GM18907 (cell line): ENCODE results near the gene UNKL.
"Not testable (repeated sequence)": the region's sequence is repeated elsewhere in the genome, so short reads cannot be mapped to it uniquely, and the experiment has no call there.

Experiments used
- ATAC-seq: cut with Tn5 transposase; IDR thresholded peaks from one replicate; pipeline ENCODE4 v1.9.1; 2021; ENCODE audit warnings: mild to moderate bottlenecking, moderate library complexity; ENCODE audit not compliant: unreplicated experiment

The UNKL gene

GRCh38 chr16:1330260-1330914 lies 84.1 kb downstream of the UNKL start:
- ATAC-seq: no peak

- ATAC-seq: not testable (repeated sequence)
These were observed 85.5 kb downstream of the UNKL start for GRCh38 chr16:1328961-1329360.

- ATAC-seq: not testable (repeated sequence)
These were observed 86.4 kb downstream of the UNKL start for GRCh38 chr16:1328136-1328535.

- ATAC-seq: no peak
These were observed 86.9 kb downstream of the UNKL start for GRCh38 chr16:1327619-1327947.

GRCh38 chr16:1326946-1327618 lies 87.4 kb downstream of the UNKL start:
- ATAC-seq: no peak

GRCh38 chr16:1326391-1326790 lies 88.1 kb downstream of the UNKL start:
- no peak for ATAC-seq

GRCh38 chr16:1325673-1326371 lies 88.7 kb downstream of the UNKL start:
- no peak for ATAC-seq

GRCh38 chr16:1325261-1325660 lies 89.2 kb downstream of the UNKL start:
- ATAC-seq: no peak

- no peak for ATAC-seq
These were observed 90.1 kb downstream of the UNKL start for GRCh38 chr16:1324286-1324826.

- ATAC-seq: no peak
These were observed 90.9 kb downstream of the UNKL start for GRCh38 chr16:1323296-1324239.

GRCh38 chr16:1322407-1322806 lies 92.1 kb downstream of the UNKL start:
- ATAC-seq: no peak

- ATAC-seq: no peak
These were observed 93.8 kb downstream of the UNKL start for GRCh38 chr16:1320658-1321240.

- no peak for ATAC-seq
These were observed 94.4 kb downstream of the UNKL start for GRCh38 chr16:1320097-1320496.

GRCh38 chr16:1319041-1319440 lies 95.5 kb downstream of the UNKL start:
- no peak for ATAC-seq

GRCh38 chr16:1318268-1318545 lies 96.3 kb downstream of the UNKL start:
- ATAC-seq: no peak

GRCh38 chr16:1317479-1318267 lies 96.8 kb downstream of the UNKL start:
- ATAC-seq: no peak

- ATAC-seq: no peak
These were observed 98.5 kb downstream of the UNKL start for GRCh38 chr16:1316033-1316405.

GRCh38 chr16:1315081-1316032 lies 99.1 kb downstream of the UNKL start:
- ATAC-seq: no peak
